Measurements from ENCODE around the gene E2F4. TPM values are rescaled to one million over a fixed set of nuclear protein-coding genes. Genes with fewer than 3 reads are reported as not detected.

Gene E2F4
- total RNA-seq, 1 donor from 2014 or later: 78.1 TPM

GRCh38 chr16:67146523-67147357, 45.2 kb upstream of the E2F4 start:
- no peak for DNase-seq (ENCODE audit: extremely low spot score in 2 of 2)
- Histone ChIP-seq H3K4me3 (no peak overlapping the region), H3K27me3 (no peaks in the 10 kb centered on the region), H3K36me3 (peaks cover 0 to 68% of the 10 kb centered on the region in 2 donors), H3K9me3 (no peaks in the 10 kb centered on the region), H3K27ac (no peak overlapping the region), H3K4me1 (peaks cover 8% of the 10 kb centered on the region)
- TF ChIP-seq CTCF (IDR thresholded peaks at IDR 0.05) (no peak), POLR2AphosphoS5 (IDR thresholded peaks at IDR 0.05; ENCODE audit: insufficient read depth in 1 of 2, low read depth in 1 of 2) (no peak), POLR2A (IDR thresholded peaks at IDR 0.05) (no peak)
- intact Hi-C loops (cut with DNase I): no loop called here

- Histone ChIP-seq H3K4me3 (no peak overlapping the region), H3K4me1 (peaks cover 8% of the 10 kb centered on the region), H3K36me3 (peaks cover 0 to 60% of the 10 kb centered on the region in 2 donors), H3K9me3 (no peaks in the 10 kb centered on the region), H3K27me3 (no peaks in the 10 kb centered on the region), H3K27ac (no peak overlapping the region)
- no peak for DNase-seq (ENCODE audit: extremely low spot score in 2 of 2)
- intact Hi-C loops (cut with DNase I): no loop called here
- TF ChIP-seq CTCF (IDR thresholded peaks at IDR 0.05) (no peak), POLR2A (IDR thresholded peaks at IDR 0.05) (no peak), POLR2AphosphoS5 (IDR thresholded peaks at IDR 0.05; ENCODE audit: insufficient read depth in 1 of 2, low read depth in 1 of 2) (no peak)
Observed at GRCh38 chr16:67147437-67148140, 44.4 kb upstream of the E2F4 start.

GRCh38 chr16:67148221-67148620, 43.7 kb upstream of the E2F4 start:
- H3K36me3 ChIP-seq: peaks cover 0 to 53% of the 10 kb centered on the region in 2 donors
- intact Hi-C loops (cut with DNase I): no loop called here
- H3K27me3 ChIP-seq: no peaks in the 10 kb centered on the region
- H3K4me3 ChIP-seq: no peak overlapping the region
- H3K27ac ChIP-seq: no peak overlapping the region
- H3K4me1 ChIP-seq: peaks cover 8% of the 10 kb centered on the region
- no peak for DNase-seq (ENCODE audit: extremely low spot score in 2 of 2)
- H3K9me3 ChIP-seq: no peaks in the 10 kb centered on the region
- TF ChIP-seq POLR2AphosphoS5 (IDR thresholded peaks at IDR 0.05; ENCODE audit: insufficient read depth in 1 of 2, low read depth in 1 of 2) (no peak), POLR2A (IDR thresholded peaks at IDR 0.05) (no peak), CTCF (IDR thresholded peaks at IDR 0.05) (no peak)

GRCh38 chr16:67148656-67149275, 43.2 kb upstream of the E2F4 start:
- TF ChIP-seq CTCF (IDR thresholded peaks at IDR 0.05) (no peak), POLR2A (IDR thresholded peaks at IDR 0.05) (no peak), POLR2AphosphoS5 (IDR thresholded peaks at IDR 0.05; ENCODE audit: insufficient read depth in 1 of 2, low read depth in 1 of 2) (no peak)
- Histone ChIP-seq H3K27me3 (no peaks in the 10 kb centered on the region), H3K27ac (no peak overlapping the region), H3K4me3 (no peak overlapping the region), H3K9me3 (no peaks in the 10 kb centered on the region), H3K36me3 (peaks cover 0 to 48% of the 10 kb centered on the region in 2 donors), H3K4me1 (peaks cover 8% of the 10 kb centered on the region)
- DNase-seq (ENCODE audit: extremely low spot score in 2 of 2): no peak
- intact Hi-C loops (cut with DNase I): no loop called here
